Activated naive CD8-positive, alpha-beta T cell treated with anti-CD3 and anti-CD28 coated beads for 36 hours (primary cell): ENCODE data around the gene GHRHR. TPM values are rescaled to one million over a fixed set of nuclear protein-coding genes. Genes with fewer than 3 reads are reported as not detected.

Experiments used
- DNase-seq: peaks from one replicate; pipeline ENCODE4 v3.0.0; 2021
- H3K27ac Mint-ChIP-seq: one replicate; pipeline ENCODE4 v1.8.0; 2022; ENCODE audit warnings: mild to moderate bottlenecking, moderate library complexity, mixed read lengths
- H3K27me3 Mint-ChIP-seq: one replicate; pipeline ENCODE4 v1.8.0; 2022; ENCODE audit warnings: mild to moderate bottlenecking, mixed read lengths
- H3K36me3 Mint-ChIP-seq: one replicate; pipeline ENCODE4 v1.8.0; 2021; ENCODE audit warnings: mild to moderate bottlenecking, mixed read lengths
- H3K4me1 Mint-ChIP-seq: one replicate; pipeline ENCODE4 v1.8.0; 2021; ENCODE audit warnings: mixed read lengths
- H3K4me3 Mint-ChIP-seq: one replicate; pipeline ENCODE4 v1.8.0; 2022; ENCODE audit warnings: mild to moderate bottlenecking, moderate library complexity, mixed read lengths
- H3K9me3 Mint-ChIP-seq: one replicate; pipeline ENCODE4 v1.8.0; 2022; ENCODE audit warnings: mixed read lengths
- total RNA-seq, 2 experiments: library from RNA; stranded (reverse); gene quantifications; one replicate each; pipeline ENCODE4 v1.2.3, GENCODE V29; 2021

GHRHR gene
- total RNA-seq, 2 experiments from 2014 or later = not detected

DNA sequence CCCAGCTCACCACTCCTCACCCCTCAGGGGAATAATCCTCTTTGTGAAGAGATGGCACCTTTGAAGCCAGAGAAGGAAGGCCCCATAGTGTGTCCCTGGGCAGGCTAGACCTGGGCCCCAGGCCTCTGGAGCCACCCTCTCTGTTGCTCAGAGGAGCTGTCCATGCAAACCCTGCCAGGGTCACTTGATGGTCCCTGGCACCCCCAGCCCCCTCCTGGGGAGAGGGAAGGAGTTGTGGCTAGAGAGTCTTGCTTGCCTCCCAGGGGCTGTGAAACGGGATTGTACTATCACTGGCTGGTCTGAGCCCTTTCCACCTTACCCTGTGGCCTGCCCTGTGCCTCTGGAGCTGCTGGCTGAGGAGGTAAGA lies 5.8 kb downstream of the GHRHR start:
- Mint-ChIP-seq H3K4me1 (peaks cover 3% of the 10 kb centered on the region), H3K27me3 (peaks cover 14% of the 10 kb centered on the region), H3K4me3 (no peak overlapping the region), H3K9me3 (no peaks in the 10 kb centered on the region), H3K27ac (no peak overlapping the region), H3K36me3 (no peaks in the 10 kb centered on the region)
- DNase-seq = no peak

DNA sequence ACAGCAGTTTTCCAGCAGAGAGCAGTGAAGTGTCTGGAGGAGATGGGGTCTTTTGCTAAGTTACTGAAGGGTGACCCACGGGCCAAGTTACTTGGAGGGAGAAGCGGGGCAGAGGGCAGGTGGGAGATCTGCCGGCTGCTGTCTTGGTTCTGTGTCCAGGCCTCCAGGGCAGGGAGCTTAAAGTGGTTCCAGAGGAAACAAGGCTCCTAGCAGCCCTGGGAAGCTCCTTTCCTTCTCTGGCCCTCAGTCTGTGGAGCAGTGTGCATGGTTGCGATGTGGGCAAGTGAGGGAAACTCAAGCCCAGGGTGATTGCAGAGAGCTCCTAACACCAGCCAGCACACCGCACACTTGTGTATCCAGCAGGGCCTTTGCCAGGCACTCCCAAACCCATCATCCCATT lies 6.3 kb downstream of the GHRHR start:
- Mint-ChIP-seq H3K4me3 (no peak overlapping the region), H3K27me3 (peaks cover 14% of the 10 kb centered on the region), H3K27ac (no peak overlapping the region), H3K4me1 (peaks cover 5% of the 10 kb centered on the region), H3K9me3 (no peaks in the 10 kb centered on the region), H3K36me3 (no peaks in the 10 kb centered on the region)
- DNase-seq = no peak

DNA sequence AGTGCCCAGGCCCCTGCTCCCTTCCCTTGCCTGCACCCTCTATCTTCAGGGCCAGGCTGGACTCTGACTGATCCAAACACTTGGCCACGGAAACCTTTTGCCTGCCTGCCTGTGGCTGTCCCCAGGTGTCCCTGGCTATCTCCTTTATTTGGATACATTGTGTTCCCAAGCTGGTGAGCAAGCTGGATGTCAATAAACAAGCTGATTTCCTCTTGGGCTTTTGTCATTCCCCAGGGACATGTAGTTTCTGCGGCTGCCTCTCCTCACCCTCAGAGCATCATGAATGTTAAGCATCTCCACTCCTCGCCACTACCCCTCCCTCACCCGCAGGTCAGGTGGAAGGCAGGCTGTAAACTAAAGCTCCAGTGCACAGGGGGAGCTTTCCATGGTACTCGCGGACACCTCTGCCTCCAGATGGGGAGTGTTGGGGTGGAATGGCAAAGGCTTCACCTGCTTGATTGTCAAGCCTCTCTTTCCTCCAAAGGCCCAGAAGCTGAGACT lies 6.9 kb downstream of the GHRHR start:
- Mint-ChIP-seq H3K9me3 (no peaks in the 10 kb centered on the region), H3K27ac (no peak overlapping the region), H3K4me3 (no peak overlapping the region), H3K36me3 (no peaks in the 10 kb centered on the region), H3K27me3 (peaks cover 15% of the 10 kb centered on the region), H3K4me1 (peaks cover 5% of the 10 kb centered on the region)
- no peak for DNase-seq

DNA sequence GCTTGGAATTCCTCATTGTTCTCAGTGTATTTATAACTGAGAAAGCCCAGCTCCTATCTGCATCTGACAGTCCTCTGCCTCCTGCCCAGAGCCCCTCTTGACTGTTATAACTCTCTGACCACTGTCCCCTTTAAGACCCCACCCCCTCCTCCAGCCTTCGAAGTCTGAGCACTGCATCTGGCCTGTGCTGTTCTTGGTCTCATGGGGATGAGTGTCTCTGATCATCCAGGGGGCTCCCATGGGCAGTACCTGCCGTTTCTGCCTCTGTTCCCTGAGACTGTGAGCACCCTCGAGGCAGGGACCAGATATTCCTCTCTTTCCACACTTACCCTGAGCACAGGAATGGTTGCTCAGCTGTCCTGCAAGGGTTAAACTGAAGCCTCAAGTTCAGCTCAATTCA lies 7.7 kb downstream of the GHRHR start:
- Mint-ChIP-seq H3K4me3 (no peak overlapping the region), H3K27ac (no peak overlapping the region), H3K36me3 (no peaks in the 10 kb centered on the region), H3K9me3 (no peaks in the 10 kb centered on the region), H3K4me1 (peaks cover 5% of the 10 kb centered on the region), H3K27me3 (peaks cover 20% of the 10 kb centered on the region)
- DNase-seq = no peak

DNA sequence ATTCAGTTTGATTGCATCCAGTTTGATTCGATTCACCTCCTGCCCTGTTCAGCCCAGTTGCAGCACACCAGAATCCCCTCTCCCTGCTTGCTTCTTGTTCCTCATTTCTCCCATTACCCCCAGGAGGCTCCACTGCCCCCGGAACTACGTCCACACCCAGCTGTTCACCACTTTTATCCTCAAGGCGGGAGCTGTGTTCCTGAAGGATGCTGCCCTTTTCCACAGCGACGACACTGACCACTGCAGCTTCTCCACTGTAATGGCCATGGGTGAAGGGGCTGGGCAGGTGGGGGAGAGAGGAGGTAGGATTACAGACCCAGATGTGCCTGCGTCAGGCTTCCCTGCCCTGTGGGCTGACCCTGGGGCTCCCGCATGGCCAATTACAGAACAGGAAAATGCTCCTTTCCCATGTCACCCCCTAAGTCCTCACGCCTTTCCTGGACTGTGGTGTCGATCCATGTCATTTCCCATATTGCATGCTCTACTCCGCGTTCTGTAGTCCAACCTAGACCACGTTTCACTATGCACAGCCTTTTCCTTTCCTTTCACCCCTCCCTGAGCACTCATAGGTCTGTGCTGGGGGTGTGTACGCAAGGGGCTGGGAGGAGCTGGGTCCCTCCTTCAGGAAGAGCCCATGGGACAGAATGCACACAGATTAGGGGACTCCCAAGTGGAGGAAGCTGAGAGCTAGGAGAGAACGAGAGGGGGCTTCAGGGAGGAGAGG lies 8.2 kb downstream of the GHRHR start:
- H3K9me3 Mint-ChIP-seq = no peaks in the 10 kb centered on the region
- H3K36me3 Mint-ChIP-seq = no peaks in the 10 kb centered on the region
- H3K27me3 Mint-ChIP-seq = peaks cover 20% of the 10 kb centered on the region
- peaks cover 5% of the 10 kb centered on the region for H3K4me1 Mint-ChIP-seq
- no peak for DNase-seq
- no peak overlapping the region for H3K27ac Mint-ChIP-seq
- H3K4me3 Mint-ChIP-seq = no peak overlapping the region

DNA sequence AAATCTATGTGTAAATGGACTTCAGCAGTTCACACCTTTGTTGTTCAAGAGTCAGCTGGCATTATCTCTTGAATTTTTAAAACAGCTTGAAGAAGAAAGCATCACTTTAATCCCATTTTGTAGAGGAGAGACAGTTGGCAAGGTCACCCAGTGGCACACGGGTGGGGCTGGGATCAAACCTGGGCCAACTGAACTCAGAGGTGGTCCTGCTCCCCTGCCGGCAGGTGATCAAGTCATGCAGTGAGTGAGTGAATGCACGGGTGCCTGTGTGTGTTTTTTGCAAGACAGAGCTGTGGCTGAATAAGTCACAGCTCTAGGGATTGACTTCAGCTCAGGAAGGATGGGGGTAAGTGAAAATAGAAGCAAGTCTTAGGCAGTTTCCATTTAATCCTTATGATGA lies 9.5 kb downstream of the GHRHR start:
- H3K4me3 Mint-ChIP-seq = no peak overlapping the region
- H3K27me3 Mint-ChIP-seq = peaks cover 24% of the 10 kb centered on the region
- peaks cover 5% of the 10 kb centered on the region for H3K4me1 Mint-ChIP-seq
- no peaks in the 10 kb centered on the region for H3K36me3 Mint-ChIP-seq
- no peak for DNase-seq
- no peaks in the 10 kb centered on the region for H3K9me3 Mint-ChIP-seq
- H3K27ac Mint-ChIP-seq = no peak overlapping the region

DNA sequence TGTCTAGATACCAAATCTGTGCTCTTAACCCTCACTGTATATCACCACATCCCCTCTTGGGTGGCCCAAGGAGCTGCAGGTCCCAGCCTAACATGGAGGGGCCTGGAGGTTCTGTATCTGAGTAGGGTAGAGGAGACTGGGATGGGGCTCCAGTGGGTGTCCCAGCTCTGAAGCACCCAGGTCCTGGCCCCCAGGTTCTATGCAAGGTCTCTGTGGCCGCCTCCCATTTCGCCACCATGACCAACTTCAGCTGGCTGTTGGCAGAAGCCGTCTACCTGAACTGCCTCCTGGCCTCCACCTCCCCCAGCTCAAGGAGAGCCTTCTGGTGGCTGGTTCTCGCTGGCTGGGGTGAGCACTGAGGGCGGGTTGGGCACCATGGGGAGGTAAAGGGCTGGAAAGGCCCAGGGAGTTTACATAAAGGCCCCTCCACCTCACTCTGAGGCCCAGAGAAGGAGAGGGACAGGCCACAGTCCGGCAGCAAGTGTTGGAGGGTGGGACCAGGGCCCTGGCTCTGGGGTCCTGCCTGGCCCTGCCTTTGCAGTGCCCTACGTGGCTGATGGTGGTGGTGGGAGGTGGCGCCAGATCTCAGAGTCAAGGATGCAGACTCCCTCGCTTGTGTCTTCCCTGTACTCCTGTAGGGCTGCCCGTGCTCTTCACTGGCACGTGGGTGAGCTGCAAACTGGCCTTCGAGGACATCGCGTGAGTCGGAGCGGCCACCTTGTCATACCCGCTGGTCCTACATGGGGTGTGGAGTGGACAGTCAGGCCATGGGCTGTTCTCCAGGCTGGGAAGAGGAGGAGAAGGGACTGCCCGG lies 10.2 kb downstream of the GHRHR start:
- Mint-ChIP-seq H3K36me3 (no peaks in the 10 kb centered on the region), H3K27me3 (peaks cover 27% of the 10 kb centered on the region), H3K4me3 (no peak overlapping the region), H3K9me3 (no peaks in the 10 kb centered on the region), H3K4me1 (peaks cover 5% of the 10 kb centered on the region), H3K27ac (no peak overlapping the region)
- no peak for DNase-seq

DNA sequence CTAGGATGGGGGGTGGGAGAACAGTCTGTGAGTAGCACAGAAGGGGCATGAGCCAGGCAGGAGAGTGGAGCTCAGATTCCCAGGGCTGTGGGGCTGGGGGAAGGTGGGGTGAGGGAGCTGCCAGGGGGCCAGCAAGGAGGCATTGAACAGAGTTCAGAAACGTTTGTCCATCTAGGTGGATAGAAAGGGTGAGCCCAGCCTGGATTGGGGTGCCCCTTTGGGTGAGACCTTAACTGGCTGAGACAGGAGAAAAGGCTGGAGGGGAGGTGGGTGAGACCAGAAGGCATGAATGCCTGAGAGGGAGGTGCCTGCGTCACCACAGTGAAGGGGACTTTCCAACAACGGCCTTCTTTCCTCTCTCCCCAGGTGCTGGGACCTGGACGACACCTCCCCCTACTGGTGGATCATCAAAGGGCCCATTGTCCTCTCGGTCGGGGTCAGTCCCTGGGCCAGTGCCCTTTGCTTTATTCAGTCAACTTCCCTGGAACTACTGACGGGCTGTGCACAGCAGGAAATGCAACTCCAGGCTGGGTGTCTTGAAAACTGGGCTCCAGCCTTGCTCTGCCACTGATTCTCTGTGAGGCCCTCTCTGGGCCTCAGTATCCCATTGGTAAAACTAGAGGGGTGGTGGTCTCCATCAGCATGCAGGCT lies 11.0 kb downstream of the GHRHR start:
- peak; percentile 63 for DNase-seq
- Mint-ChIP-seq H3K4me3 (no peak overlapping the region), H3K36me3 (no peaks in the 10 kb centered on the region), H3K9me3 (no peaks in the 10 kb centered on the region), H3K27me3 (peaks cover 31% of the 10 kb centered on the region), H3K27ac (no peak overlapping the region), H3K4me1 (peaks cover 5% of the 10 kb centered on the region)

DNA sequence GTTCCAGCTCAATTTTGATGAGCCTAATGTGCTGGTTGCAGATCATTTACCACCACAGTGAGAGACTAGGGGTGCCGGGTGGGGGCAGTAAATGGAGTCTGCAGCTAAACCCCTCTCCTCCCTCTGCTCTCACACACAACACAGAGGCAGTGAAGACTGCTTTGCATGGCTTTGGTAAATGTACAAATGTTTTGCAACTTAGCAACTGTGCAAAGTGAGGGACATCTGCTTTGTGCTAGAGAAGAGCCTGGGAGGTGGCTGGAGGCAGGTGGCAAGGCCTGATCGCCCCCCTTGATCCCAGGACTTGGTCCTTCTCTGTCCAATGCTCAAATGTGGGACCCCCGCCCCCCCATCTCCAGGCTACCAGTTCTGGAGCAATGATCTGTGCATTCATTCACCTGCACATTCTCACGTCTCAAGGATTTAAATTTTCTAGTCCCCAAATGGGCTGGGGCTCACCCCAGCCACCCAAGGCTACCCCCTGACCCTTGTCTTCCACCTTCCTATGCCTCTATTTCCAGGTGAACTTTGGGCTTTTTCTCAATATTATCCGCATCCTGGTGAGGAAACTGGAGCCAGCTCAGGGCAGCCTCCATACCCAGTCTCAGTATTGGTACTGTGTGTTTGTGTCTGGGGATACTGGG lies 11.6 kb downstream of the GHRHR start:
- Mint-ChIP-seq H3K4me3 (no peak overlapping the region), H3K36me3 (no peaks in the 10 kb centered on the region), H3K27me3 (peaks cover 31% of the 10 kb centered on the region), H3K4me1 (peaks cover 5% of the 10 kb centered on the region), H3K27ac (no peak overlapping the region), H3K9me3 (no peaks in the 10 kb centered on the region)
- DNase-seq = no peak

DNA sequence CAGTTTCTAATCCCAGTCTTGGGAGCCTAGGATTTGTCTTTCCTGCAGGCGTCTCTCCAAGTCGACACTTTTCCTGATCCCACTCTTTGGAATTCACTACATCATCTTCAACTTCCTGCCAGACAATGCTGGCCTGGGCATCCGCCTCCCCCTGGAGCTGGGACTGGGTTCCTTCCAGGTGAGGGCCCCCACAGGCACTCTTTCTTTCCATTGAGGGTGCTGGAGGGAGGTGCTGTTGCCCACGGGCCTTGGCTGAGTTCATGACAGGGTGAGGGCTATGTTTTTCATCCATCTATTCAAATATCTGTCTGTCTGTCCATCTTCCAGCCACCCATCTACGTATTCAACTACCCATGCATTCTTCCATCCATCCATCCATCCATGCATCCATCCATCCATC lies 12.6 kb downstream of the GHRHR start:
- DNase-seq = no peak
- no peaks in the 10 kb centered on the region for H3K36me3 Mint-ChIP-seq
- H3K4me1 Mint-ChIP-seq = peaks cover 5% of the 10 kb centered on the region
- H3K27me3 Mint-ChIP-seq = peaks cover 31% of the 10 kb centered on the region
- H3K4me3 Mint-ChIP-seq = no peak overlapping the region
- H3K9me3 Mint-ChIP-seq = no peaks in the 10 kb centered on the region
- peak overlapping the region; percentile 3 for H3K27ac Mint-ChIP-seq

DNA sequence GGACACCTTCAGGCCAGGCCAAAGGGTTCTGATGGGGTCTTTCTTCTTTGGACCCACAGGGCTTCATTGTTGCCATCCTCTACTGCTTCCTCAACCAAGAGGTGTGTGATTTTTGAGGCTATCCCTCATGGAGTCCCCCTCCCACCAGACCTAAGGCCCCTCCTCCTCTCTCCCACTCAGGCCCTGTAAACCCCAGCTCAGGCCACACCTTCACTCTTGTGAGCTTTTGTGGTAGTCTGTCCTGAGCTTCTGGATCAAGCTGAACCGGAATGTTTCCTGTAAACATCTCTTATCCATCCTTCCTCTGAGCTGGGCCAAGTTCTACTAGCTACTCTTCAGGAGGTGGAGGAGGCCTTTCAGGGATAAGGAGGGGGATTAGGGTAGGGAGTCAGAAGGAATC lies 13.5 kb downstream of the GHRHR start:
- DNase-seq = no peak
- peaks cover 5% of the 10 kb centered on the region for H3K4me1 Mint-ChIP-seq
- H3K27ac Mint-ChIP-seq = no peak overlapping the region
- no peaks in the 10 kb centered on the region for H3K36me3 Mint-ChIP-seq
- no peak overlapping the region for H3K4me3 Mint-ChIP-seq
- H3K9me3 Mint-ChIP-seq = no peaks in the 10 kb centered on the region
- H3K27me3 Mint-ChIP-seq = peaks cover 25% of the 10 kb centered on the region

DNA sequence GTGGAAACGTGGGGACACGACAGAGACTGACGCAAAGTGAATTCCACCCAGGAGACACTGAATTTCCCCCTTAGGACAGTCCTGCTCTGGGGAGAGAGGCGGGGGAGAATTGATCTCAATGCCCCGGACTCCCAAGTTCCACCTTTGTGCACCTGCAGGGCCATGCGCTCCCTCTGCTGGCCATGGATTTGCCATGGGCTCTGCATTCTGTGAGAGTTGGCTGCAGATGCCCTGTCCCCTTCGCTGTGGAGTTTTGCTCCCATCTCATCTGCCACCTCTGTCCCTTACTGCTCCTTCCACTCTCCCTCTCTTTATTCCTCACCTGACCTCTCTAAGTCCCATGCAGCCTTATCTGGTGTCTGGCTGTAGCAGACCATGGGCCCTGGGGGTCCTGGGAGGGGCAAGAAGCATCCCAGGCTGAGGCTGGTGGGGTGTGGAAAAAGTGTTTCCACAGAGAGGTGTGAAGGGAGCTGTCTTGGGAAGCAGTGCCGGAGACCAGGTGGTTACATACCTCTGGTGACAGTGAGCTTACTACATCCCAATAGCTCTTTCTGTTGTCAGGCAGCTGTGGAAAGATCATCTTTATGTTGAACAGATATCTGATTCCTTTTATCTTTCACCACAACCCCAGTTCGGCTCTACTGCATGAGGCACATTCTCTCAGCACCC lies 14.3 kb downstream of the GHRHR start:
- Mint-ChIP-seq H3K4me3 (no peak overlapping the region), H3K36me3 (no peaks in the 10 kb centered on the region), H3K27me3 (peaks cover 25% of the 10 kb centered on the region), H3K27ac (no peak overlapping the region), H3K4me1 (peaks cover 5% of the 10 kb centered on the region), H3K9me3 (no peaks in the 10 kb centered on the region)
- DNase-seq = peak; percentile 18

DNA sequence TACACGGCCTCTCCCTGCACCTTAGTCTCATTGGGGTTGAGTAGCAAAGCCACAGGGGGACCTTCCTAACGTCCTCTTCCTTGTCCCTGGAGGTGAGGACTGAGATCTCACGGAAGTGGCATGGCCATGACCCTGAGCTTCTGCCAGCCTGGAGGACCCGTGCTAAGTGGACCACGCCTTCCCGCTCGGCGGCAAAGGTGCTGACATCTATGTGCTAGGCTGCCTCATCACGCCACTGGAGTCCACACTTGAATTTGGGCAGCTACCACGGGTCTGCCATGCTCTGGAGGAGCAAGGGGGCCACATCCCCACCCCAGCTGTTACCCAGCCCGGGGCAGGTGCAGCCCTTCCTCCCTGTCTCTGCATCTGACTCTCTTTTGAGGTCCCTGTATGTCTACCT lies 15.3 kb downstream of the GHRHR start:
- H3K36me3 Mint-ChIP-seq = no peaks in the 10 kb centered on the region
- H3K4me3 Mint-ChIP-seq = no peak overlapping the region
- no peak overlapping the region for H3K27ac Mint-ChIP-seq
- no peak for DNase-seq
- no peaks in the 10 kb centered on the region for H3K9me3 Mint-ChIP-seq
- H3K27me3 Mint-ChIP-seq = peaks cover 30% of the 10 kb centered on the region
- H3K4me1 Mint-ChIP-seq = peaks cover 5% of the 10 kb centered on the region

DNA sequence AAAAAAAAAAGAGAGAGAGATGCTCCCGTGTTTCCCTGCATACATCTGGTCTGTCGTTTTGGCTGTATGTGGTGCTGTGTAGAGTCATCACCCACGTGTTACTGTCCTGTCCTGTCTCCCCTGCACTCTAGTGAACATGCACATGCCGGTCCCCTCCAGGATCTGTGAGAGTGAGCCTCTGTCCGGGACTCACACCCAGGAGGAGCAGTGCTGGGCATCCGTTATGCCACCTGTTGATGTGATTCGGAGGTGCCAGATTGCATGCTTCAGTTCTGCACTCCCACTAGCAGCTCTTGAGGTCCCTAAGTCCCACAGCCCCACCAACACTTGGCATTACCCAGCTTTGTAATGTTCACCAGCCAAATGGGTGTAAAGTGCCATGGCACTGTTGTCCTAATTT lies 16.4 kb downstream of the GHRHR start:
- Mint-ChIP-seq H3K4me1 (no peaks in the 10 kb centered on the region), H3K4me3 (no peak overlapping the region), H3K27ac (no peak overlapping the region), H3K36me3 (no peaks in the 10 kb centered on the region), H3K9me3 (no peaks in the 10 kb centered on the region), H3K27me3 (peaks cover 41% of the 10 kb centered on the region)
- DNase-seq = no peak
